Epithelial cell of esophagus (primary cell): ENCODE measurements around the gene RRAGD.
"Not testable (repeated sequence)": the region's sequence is repeated elsewhere in the genome, so short reads cannot be mapped to it uniquely, and the experiment has no call there.

Experiments
- DNase-seq: peaks from one replicate; pipeline ENCODE4 v3.0.0; 2010; ENCODE audit warnings: low read depth
- H3K4me3 ChIP-seq: 2 replicates; pipeline ENCODE4 v1.5.1; 2011; ENCODE audit warnings: mild to moderate bottlenecking, low read length, control low read depth
- CTCF ChIP-seq: IDR thresholded peaks from 2 replicates; pipeline ENCODE4 v1.5.1; 2011; ENCODE audit warnings: low read depth, mild to moderate bottlenecking, low read length, control low read depth, inconsistent platforms; ENCODE audit not compliant: insufficient read depth; ENCODE audit errors: missing control alignments

RRAGD gene

GRCh38 chr6:89404512-89404911 is 7.6 kb downstream of the RRAGD start:
- no peak for TF ChIP-seq CTCF
- DNase-seq, result no peak
- no peak overlapping the region for H3K4me3 ChIP-seq

- H3K4me3 ChIP-seq, result no peak overlapping the region
- TF ChIP-seq CTCF, result no peak
- no peak for DNase-seq
Measured at GRCh38 chr6:89402776-89403175, 9.3 kb downstream of the RRAGD start.

GRCh38 chr6:89400912-89401399 is 11.1 kb downstream of the RRAGD start:
- TF ChIP-seq CTCF, result no peak
- no peak for DNase-seq
- no peak overlapping the region for H3K4me3 ChIP-seq

- H3K4me3 ChIP-seq, result no peak overlapping the region
- no peak for TF ChIP-seq CTCF
- no peak for DNase-seq
Measured at GRCh38 chr6:89400050-89400449, 12.0 kb downstream of the RRAGD start.

DNA sequence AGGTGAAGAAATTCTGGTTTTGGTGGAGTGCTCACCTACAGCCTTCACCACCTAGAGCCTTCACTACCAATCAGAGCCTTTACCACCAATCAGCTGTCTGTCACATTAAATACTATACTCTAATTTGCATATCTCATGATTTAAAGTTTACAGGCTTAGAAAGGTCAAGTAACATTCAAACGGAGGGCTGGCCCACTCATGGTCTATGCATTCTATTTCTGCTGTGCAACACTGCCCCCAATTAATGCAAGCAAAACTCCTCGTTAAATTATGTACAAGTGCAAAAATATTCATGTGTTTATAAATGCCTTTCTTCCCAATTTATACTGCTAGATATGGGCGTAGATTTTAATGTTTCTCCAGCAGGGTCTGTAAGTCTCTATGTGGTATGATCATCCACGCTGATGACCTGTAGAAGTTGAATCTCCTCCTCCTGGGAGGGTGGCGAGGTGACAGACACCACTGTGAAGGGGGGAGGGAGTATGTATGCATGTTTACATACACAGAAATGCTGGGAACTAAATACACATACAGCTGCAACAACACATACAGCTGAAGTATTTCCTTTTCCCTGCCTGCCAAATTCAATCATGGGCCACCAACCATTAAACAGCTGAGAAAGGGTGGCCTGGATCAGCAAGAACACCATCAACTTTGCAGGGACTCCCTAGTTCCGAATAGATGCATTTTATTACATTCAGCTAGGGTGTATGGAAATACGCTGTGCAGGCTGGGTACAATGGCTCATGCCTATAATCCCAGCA is 13.1 kb downstream of the RRAGD start:
- TF ChIP-seq CTCF, result no peak
- no peak for DNase-seq
- H3K4me3 ChIP-seq, result no peak overlapping the region

GRCh38 chr6:89397884-89398283 is 14.2 kb downstream of the RRAGD start:
- DNase-seq, H3K4me3 ChIP-seq: not testable (repeated sequence)

GRCh38 chr6:89393659-89394058 is 18.4 kb downstream of the RRAGD start:
- no peak for TF ChIP-seq CTCF
- DNase-seq, result no peak
- no peak overlapping the region for H3K4me3 ChIP-seq
